ENCODE results near the gene PLCB2. TPM values are rescaled to one million over a fixed set of nuclear protein-coding genes. Genes with fewer than 3 reads are reported as not detected.

PLCB2 gene
- total and polyA plus RNA-seq, 9 of the 15 experiments (the other 6 are each of a cell fraction or from before 2014, with no cell fraction given), result 0.37 to 12.3 (median 8.0) TPM

DNA sequence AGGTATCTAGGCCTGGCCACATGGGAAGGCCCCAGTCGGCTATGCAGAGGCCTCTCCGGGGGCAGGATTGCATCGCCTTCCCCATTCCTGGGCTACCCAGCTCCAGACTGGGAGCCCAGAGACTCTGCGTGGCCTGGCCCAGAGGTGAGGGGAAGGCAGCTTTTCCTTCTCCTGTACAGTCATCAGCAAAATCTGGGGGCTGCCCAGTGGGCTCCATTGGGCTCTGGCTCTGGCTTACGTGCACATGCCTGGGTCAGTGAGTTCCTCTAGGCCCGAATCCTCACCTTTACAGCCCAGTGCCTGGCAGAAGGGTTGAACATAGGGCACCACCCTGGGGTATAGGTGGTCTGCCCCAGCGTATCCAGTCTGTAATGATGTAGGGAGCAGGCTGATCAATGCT is 20.9 kb downstream of the PLCB2 start:
- no peak for ATAC-seq
- Histone ChIP-seq H3K36me3 (ENCODE audit: control insufficient read depth, insufficient read depth, low read length) (no peaks in the 10 kb centered on the region), H3K9me3 (replicated peaks; ENCODE audit: control insufficient read depth, insufficient read depth, low read depth, low read length) (no peaks in the 10 kb centered on the region), H3K9ac (ENCODE audit: insufficient read depth in 1 of 2, low read depth in 2 of 2, low read length in 2 of 2) (no peak overlapping the region), H3K79me2 (ENCODE audit: control insufficient read depth, insufficient read depth, low read length) (no peaks in the 10 kb centered on the region), H3K27me3 (ENCODE audit: control insufficient read depth in 2 of 2, insufficient read depth in 2 of 2, low read length in 2 of 2) (peaks cover 2% of the 10 kb centered on the region in 2 experiments; a peak in 3 of 5 replicates), H3K4me3 (no peak overlapping the region), H3K4me1 (replicated peaks in 1 of 2; ENCODE audit: control insufficient read depth in 2 of 2, insufficient read depth in 2 of 2, low read length in 2 of 2) (peaks cover 0 to 42% of the 10 kb centered on the region in 2 experiments; a peak in 3 of 5 replicates), H2AFZ (ENCODE audit: low read depth, low read length) (no peak overlapping the region), H3K4me2 (ENCODE audit: insufficient read depth, low read length) (no peak overlapping the region), H3K9me1 (ENCODE audit: control insufficient read depth, insufficient read depth, low read length) (no peaks in the 10 kb centered on the region), H3K27ac (ENCODE audit: extremely low read depth, low read depth, low read length) (no peak overlapping the region), H4K20me1 (replicated peaks; ENCODE audit: control insufficient read depth, insufficient read depth, low read length) (no peaks in the 10 kb centered on the region)
- POLR2A ChIA-PET, result interaction anchor here (0.6 to 1.0 kb wide), 2 partner anchors 67 to 662 kb away, joined by 3 read pairs; no protein-coding TSS in a partner anchor
- BruUV-seq (replicated peaks), result no TSS peak
- no peak for DNase-seq (ENCODE audit: extremely low read depth in 1 of 4, low spot score in 3 of 4)
- WGBS (ENCODE audit: insufficient coverage, low coverage, missing lambda C conversion rate), result 32% methylated on average over 7 of the region's 7 CpGs
- intact Hi-C loops (cut with micrococcal nuclease), result no loop called here
- CTCF ChIA-PET (ENCODE audit: low intra/inter-chr PET ratio), result no interaction called here
- in situ Hi-C loops (cut with MboI), result no loop called here
- FAIRE-seq, result no peak
- no peak for TF ChIP-seq PHTF2 (CRISPR knock-in tag; IDR thresholded peaks at IDR 0.05)
- TF ChIP-seq HDAC3 (IDR thresholded peaks at IDR 0.05; ENCODE audit: borderline replicate concordance, partially characterized antibody), result no peak
- no peak for TF ChIP-seq GATAD2B (IDR thresholded peaks at IDR 0.05; ENCODE audit: borderline replicate concordance)
- no peak for TF ChIP-seq WHSC1 (IDR thresholded peaks at IDR 0.05; ENCODE audit: low read length)
- TF ChIP-seq MCM7 (IDR thresholded peaks at IDR 0.05), result no peak
- TF ChIP-seq, protein P1, sequence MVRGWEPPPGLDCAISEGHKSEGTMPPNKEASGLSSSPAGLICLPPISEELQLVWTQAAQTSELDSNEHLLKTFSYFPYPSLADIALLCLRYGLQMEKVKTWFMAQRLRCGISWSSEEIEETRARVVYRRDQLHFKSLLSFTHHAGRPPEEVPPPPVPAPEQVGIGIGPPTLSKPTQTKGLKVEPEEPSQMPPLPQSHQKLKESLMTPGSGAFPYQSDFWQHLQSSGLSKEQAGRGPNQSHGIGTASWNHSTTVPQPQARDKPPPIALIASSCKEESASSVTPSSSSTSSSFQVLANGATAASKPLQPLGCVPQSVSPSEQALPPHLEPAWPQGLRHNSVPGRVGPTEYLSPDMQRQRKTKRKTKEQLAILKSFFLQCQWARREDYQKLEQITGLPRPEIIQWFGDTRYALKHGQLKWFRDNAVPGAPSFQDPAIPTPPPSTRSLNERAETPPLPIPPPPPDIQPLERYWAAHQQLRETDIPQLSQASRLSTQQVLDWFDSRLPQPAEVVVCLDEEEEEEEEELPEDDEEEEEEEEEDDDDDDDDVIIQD (CRISPR knock-in tag; IDR thresholded peaks at IDR 0.05), result no peak
- TF ChIP-seq STAT5B (CRISPR knock-in tag; IDR thresholded peaks at IDR 0.05), result no peak
- TF ChIP-seq, protein P2, sequence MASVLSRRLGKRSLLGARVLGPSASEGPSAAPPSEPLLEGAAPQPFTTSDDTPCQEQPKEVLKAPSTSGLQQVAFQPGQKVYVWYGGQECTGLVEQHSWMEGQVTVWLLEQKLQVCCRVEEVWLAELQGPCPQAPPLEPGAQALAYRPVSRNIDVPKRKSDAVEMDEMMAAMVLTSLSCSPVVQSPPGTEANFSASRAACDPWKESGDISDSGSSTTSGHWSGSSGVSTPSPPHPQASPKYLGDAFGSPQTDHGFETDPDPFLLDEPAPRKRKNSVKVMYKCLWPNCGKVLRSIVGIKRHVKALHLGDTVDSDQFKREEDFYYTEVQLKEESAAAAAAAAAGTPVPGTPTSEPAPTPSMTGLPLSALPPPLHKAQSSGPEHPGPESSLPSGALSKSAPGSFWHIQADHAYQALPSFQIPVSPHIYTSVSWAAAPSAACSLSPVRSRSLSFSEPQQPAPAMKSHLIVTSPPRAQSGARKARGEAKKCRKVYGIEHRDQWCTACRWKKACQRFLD (CRISPR knock-in tag; IDR thresholded peaks at IDR 0.05), result no peak
- no peak for TF ChIP-seq ZNF79 (CRISPR knock-in tag; IDR thresholded peaks at IDR 0.05; ENCODE audit: low read depth)
- TF ChIP-seq ZNF24 (IDR thresholded peaks at IDR 0.05), result no peak
- TF ChIP-seq HDAC8 (tag; IDR thresholded peaks at IDR 0.05), result no peak
- TF ChIP-seq, protein P3, sequence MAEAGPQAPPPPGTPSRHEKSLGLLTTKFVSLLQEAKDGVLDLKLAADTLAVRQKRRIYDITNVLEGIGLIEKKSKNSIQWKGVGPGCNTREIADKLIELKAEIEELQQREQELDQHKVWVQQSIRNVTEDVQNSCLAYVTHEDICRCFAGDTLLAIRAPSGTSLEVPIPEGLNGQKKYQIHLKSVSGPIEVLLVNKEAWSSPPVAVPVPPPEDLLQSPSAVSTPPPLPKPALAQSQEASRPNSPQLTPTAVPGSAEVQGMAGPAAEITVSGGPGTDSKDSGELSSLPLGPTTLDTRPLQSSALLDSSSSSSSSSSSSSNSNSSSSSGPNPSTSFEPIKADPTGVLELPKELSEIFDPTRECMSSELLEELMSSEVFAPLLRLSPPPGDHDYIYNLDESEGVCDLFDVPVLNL (CRISPR knock-in tag; IDR thresholded peaks at IDR 0.05; ENCODE audit: low read depth), result no peak
- no peak for TF ChIP-seq NR1H2 (CRISPR knock-in tag; IDR thresholded peaks at IDR 0.05)
- no peak for TF ChIP-seq NCOA2 (IDR thresholded peaks at IDR 0.05; ENCODE audit: partially characterized antibody in 2 of 2)
- no peak for TF ChIP-seq OTX1 (CRISPR knock-in tag; IDR thresholded peaks at IDR 0.05)
- no peak for TF ChIP-seq GTF2F1 (IDR thresholded peaks at IDR 0.05; ENCODE audit: low read depth, low read length)
- TF ChIP-seq, protein P4, sequence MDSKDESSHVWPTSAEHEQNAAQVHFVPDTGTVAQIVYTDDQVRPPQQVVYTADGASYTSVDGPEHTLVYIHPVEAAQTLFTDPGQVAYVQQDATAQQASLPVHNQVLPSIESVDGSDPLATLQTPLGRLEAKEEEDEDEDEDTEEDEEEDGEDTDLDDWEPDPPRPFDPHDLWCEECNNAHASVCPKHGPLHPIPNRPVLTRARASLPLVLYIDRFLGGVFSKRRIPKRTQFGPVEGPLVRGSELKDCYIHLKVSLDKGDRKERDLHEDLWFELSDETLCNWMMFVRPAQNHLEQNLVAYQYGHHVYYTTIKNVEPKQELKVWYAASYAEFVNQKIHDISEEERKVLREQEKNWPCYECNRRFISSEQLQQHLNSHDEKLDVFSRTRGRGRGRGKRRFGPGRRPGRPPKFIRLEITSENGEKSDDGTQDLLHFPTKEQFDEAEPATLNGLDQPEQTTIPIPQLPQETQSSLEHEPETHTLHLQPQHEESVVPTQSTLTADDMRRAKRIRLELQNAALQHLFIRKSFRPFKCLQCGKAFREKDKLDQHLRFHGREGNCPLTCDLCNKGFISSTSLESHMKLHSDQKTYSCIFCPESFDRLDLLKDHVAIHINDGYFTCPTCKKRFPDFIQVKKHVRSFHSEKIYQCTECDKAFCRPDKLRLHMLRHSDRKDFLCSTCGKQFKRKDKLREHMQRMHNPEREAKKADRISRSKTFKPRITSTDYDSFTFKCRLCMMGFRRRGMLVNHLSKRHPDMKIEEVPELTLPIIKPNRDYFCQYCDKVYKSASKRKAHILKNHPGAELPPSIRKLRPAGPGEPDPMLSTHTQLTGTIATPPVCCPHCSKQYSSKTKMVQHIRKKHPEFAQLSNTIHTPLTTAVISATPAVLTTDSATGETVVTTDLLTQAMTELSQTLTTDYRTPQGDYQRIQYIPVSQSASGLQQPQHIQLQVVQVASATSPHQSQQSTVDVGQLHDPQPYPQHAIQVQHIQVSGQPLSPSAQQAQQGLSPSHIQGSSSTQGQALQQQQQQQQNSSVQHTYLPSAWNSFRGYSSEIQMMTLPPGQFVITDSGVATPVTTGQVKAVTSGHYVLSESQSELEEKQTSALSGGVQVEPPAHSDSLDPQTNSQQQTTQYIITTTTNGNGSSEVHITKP (IDR thresholded peaks at IDR 0.05; ENCODE audit: partially characterized antibody), result no peak
